ENCODE results near the gene AJAP1. TPM values are rescaled to one million over a fixed set of nuclear protein-coding genes. Genes with fewer than 3 reads are reported as not detected.

Gene AJAP1
- total and polyA plus RNA-seq, 3 donors from 2014 or later = 5.0 to 5.8 (median 5.4) TPM

- no peaks in the 10 kb centered on the region for H3K4me1 ChIP-seq
- no peak overlapping the region for H3K27ac ChIP-seq
- no peaks in the 10 kb centered on the region for H3K9me3 ChIP-seq
- no peaks in the 10 kb centered on the region for H3K27me3 ChIP-seq
- no peak for TF ChIP-seq CTCF (IDR thresholded peaks at IDR 0.05)
- no peak for TF ChIP-seq POLR2A (IDR thresholded peaks at IDR 0.05)
- WGBS, 2 donors = 79 to 83% methylated on average over 6 of the region's 6 CpGs
- no peak for DNase-seq
- H3K36me3 ChIP-seq (ENCODE audit: low read depth, missing control alignments) = no peaks in the 10 kb centered on the region
- intact Hi-C loops (cut with DNase I; ENCODE audit: low total_unique reads) = no loop called here
- H3K4me3 ChIP-seq = no peak overlapping the region
Measured at GRCh38 chr1:4734219-4734618, 79.8 kb downstream of the AJAP1 start.

- no peaks in the 10 kb centered on the region for H3K36me3 ChIP-seq (ENCODE audit: low read depth, missing control alignments)
- WGBS, 2 donors = 90 to 92% methylated on average over 21 to 22 of the region's 22 CpGs
- H3K27ac ChIP-seq = no peak overlapping the region
Measured at GRCh38 chr1:4734791-4735190, 80.4 kb downstream of the AJAP1 start.

GRCh38 chr1:4736254-4736653 is 81.8 kb downstream of the AJAP1 start:
- Histone ChIP-seq H3K27me3 (no peaks in the 10 kb centered on the region), H3K36me3 (ENCODE audit: low read depth, missing control alignments) (no peaks in the 10 kb centered on the region), H3K4me3 (no peak overlapping the region), H3K27ac (no peak overlapping the region), H3K4me1 (no peaks in the 10 kb centered on the region), H3K9me3 (no peaks in the 10 kb centered on the region)
- TF ChIP-seq CTCF (IDR thresholded peaks at IDR 0.05) (no peak), POLR2A (IDR thresholded peaks at IDR 0.05) (no peak)
- intact Hi-C loops (cut with DNase I; ENCODE audit: low total_unique reads) = no loop called here
- no peak for DNase-seq
- WGBS, 2 donors = 63 to 77% methylated on average over 7 of the region's 7 CpGs

More at GRCh38 chr1:4734791-4735190, 80.4 kb downstream of the AJAP1 start:
- TF ChIP-seq POLR2A (IDR thresholded peaks at IDR 0.05) (no peak), CTCF (IDR thresholded peaks at IDR 0.05) (no peak)
- Histone ChIP-seq H3K27me3 (no peaks in the 10 kb centered on the region), H3K9me3 (no peaks in the 10 kb centered on the region), H3K4me3 (no peak overlapping the region), H3K4me1 (no peaks in the 10 kb centered on the region)
- intact Hi-C loops (cut with DNase I; ENCODE audit: low total_unique reads) = no loop called here
- DNase-seq = no peak

GRCh38 chr1:4741876-4742423 is 87.5 kb downstream of the AJAP1 start:
- Histone ChIP-seq H3K4me1 (no peaks in the 10 kb centered on the region), H3K27ac (no peak overlapping the region), H3K9me3 (no peaks in the 10 kb centered on the region), H3K36me3 (ENCODE audit: low read depth, missing control alignments) (no peaks in the 10 kb centered on the region), H3K27me3 (no peaks in the 10 kb centered on the region), H3K4me3 (no peak overlapping the region)
- no peak for DNase-seq
- TF ChIP-seq CTCF (IDR thresholded peaks at IDR 0.05) = no peak
- TF ChIP-seq POLR2A (IDR thresholded peaks at IDR 0.05) = no peak
- intact Hi-C loops (cut with DNase I; ENCODE audit: low total_unique reads) = no loop called here
- 87 to 90% methylated on average over 8 of the region's 8 CpGs for WGBS, 2 donors

Data from testis (tissue), 3 donors.